ENCODE data around the gene ACP2. TPM values are rescaled to one million over a fixed set of nuclear protein-coding genes. Genes with fewer than 3 reads are reported as not detected.

Gene ACP2
- total and polyA plus RNA-seq, 10 of the 15 experiments (the other 5 are each of a cell fraction or from before 2014, with no cell fraction given), result 0.98 to 11.7 (median 7.4) TPM

- TF ChIP-seq NFIC (IDR thresholded peaks at IDR 0.05; ENCODE audit: low read depth, low read length) (no peak), ASH2L (IDR thresholded peaks at IDR 0.05; ENCODE audit: borderline replicate concordance, low read depth) (no peak), E2F4 (IDR thresholded peaks at IDR 0.05; ENCODE audit: low read depth, low read length) (no peak), USF2 (IDR thresholded peaks at IDR 0.05; ENCODE audit: borderline replicate concordance, low read depth, low read length) (no peak), ZBTB40 (IDR thresholded peaks at IDR 0.05; ENCODE audit: borderline replicate concordance) (no peak), NR2C2 (IDR thresholded peaks at IDR 0.05; ENCODE audit: borderline replicate concordance, control insufficient read depth, insufficient read length, low read depth) (no peak), ZNF217 (IDR thresholded peaks at IDR 0.05) (no peak), CBX5 (IDR thresholded peaks at IDR 0.05; ENCODE audit: low read depth) (no peak), USF1 (IDR thresholded peaks at IDR 0.05; ENCODE audit: borderline replicate concordance, extremely low read length, insufficient read depth, low read depth, low read length) (no peak), ZBTB4 (CRISPR knock-in tag; IDR thresholded peaks at IDR 0.05) (no peak), IKZF1 (conservative IDR thresholded peaks at IDR 0.05) (no peak), NR2C1 (IDR thresholded peaks at IDR 0.05) (no peak), FOXK2 (IDR thresholded peaks at IDR 0.05) (no peak), RAD51 (IDR thresholded peaks at IDR 0.05) (no peak), SPI1 (IDR thresholded peaks at IDR 0.05; ENCODE audit: borderline replicate concordance, insufficient read depth, low read depth, low read length) (no peak), RFX5 (IDR thresholded peaks at IDR 0.05; ENCODE audit: low read depth, low read length) (peak; percentile 96), IRF3 (IDR thresholded peaks at IDR 0.05) (no peak), SREBF2 (IDR thresholded peaks at IDR 0.05; ENCODE audit: low read length) (no peak), IKZF2 (IDR thresholded peaks at IDR 0.05) (0 out of 4 replicates have a peak, but pooled peaks of 1 of the 2 experiments have one; percentile 23)
Observed at GRCh38 chr11:47213950-47214565, 34.6 kb downstream of the ACP2 start (continued).

All from GM12878 (cell line).